ENCODE measurements around the gene ADGRG4. TPM values are rescaled to one million over a fixed set of nuclear protein-coding genes. Genes with fewer than 3 reads are reported as not detected.

ADGRG4 gene
- total RNA-seq, 6 experiments from 2014 or later = 0.05 TPM; not detected in 5

GRCh38 chrX:136266828-136267227 is 33.9 kb upstream of the ADGRG4 start:
- H3K27me3 Mint-ChIP-seq (ENCODE audit: insufficient read depth) = no peaks in the 10 kb centered on the region
- no peaks in the 10 kb centered on the region for H3K36me3 Mint-ChIP-seq (ENCODE audit: low read depth)
- TF ChIP-seq CTCF (IDR thresholded peaks at IDR 0.05) = no peak
- no peaks in the 10 kb centered on the region for H3K9me3 Mint-ChIP-seq
- H3K4me3 Mint-ChIP-seq = no peak overlapping the region
- no peak for DNase-seq
- no peak overlapping the region for H3K27ac Mint-ChIP-seq
- peaks cover 34% of the 10 kb centered on the region for H3K4me1 Mint-ChIP-seq (ENCODE audit: low read depth)

- H3K27ac Mint-ChIP-seq = no peak overlapping the region
- no peak overlapping the region for H3K4me3 Mint-ChIP-seq
- peaks cover 33% of the 10 kb centered on the region for H3K4me1 Mint-ChIP-seq (ENCODE audit: low read depth)
- no peaks in the 10 kb centered on the region for H3K27me3 Mint-ChIP-seq (ENCODE audit: insufficient read depth)
- H3K9me3 Mint-ChIP-seq = no peaks in the 10 kb centered on the region
- TF ChIP-seq CTCF (IDR thresholded peaks at IDR 0.05) = peak; percentile 84
- no peaks in the 10 kb centered on the region for H3K36me3 Mint-ChIP-seq (ENCODE audit: low read depth)
- peak; percentile 9 for DNase-seq
These were observed 32.4 kb upstream of the ADGRG4 start for GRCh38 chrX:136268051-136269048.

- Mint-ChIP-seq H3K4me3 (no peak overlapping the region), H3K27me3 (ENCODE audit: insufficient read depth) (no peaks in the 10 kb centered on the region), H3K36me3 (ENCODE audit: low read depth) (no peaks in the 10 kb centered on the region), H3K4me1 (ENCODE audit: low read depth) (peaks cover 36% of the 10 kb centered on the region), H3K9me3 (no peaks in the 10 kb centered on the region), H3K27ac (no peak overlapping the region)
- TF ChIP-seq CTCF (IDR thresholded peaks at IDR 0.05) = no peak
- DNase-seq = no peak
These were observed 30.8 kb upstream of the ADGRG4 start for GRCh38 chrX:136269921-136270320.

GRCh38 chrX:136271300-136271699 is 29.5 kb upstream of the ADGRG4 start:
- DNase-seq = no peak
- Mint-ChIP-seq H3K4me3 (no peak overlapping the region), H3K9me3 (no peaks in the 10 kb centered on the region), H3K4me1 (ENCODE audit: low read depth) (peaks cover 26% of the 10 kb centered on the region), H3K27ac (no peak overlapping the region), H3K36me3 (ENCODE audit: low read depth) (no peaks in the 10 kb centered on the region), H3K27me3 (ENCODE audit: insufficient read depth) (peaks cover 1% of the 10 kb centered on the region; the same call in 1 of the 2 replicates)
- no peak for TF ChIP-seq CTCF (IDR thresholded peaks at IDR 0.05)

GRCh38 chrX:136272325-136272724 is 28.4 kb upstream of the ADGRG4 start:
- Mint-ChIP-seq H3K27me3 (ENCODE audit: insufficient read depth) (peaks cover 1% of the 10 kb centered on the region; the same call in 1 of the 2 replicates), H3K36me3 (ENCODE audit: low read depth) (no peaks in the 10 kb centered on the region), H3K27ac (no peak overlapping the region), H3K4me1 (ENCODE audit: low read depth) (peaks cover 20% of the 10 kb centered on the region), H3K4me3 (no peak overlapping the region), H3K9me3 (no peaks in the 10 kb centered on the region)
- peak; percentile 11; the same call in 1 of the 2 replicates for TF ChIP-seq CTCF (IDR thresholded peaks at IDR 0.05)
- no peak for DNase-seq

Data from HFFc6 (cell line).